IMR-90 (cell line): Measurements from ENCODE around the gene FLVCR2. TPM values are rescaled to one million over a fixed set of nuclear protein-coding genes. Genes with fewer than 3 reads are reported as not detected.

Source experiments
- ATAC-seq: fragments of 200-7000 bp; cut with Tn5 transposase; 2 replicates; pipeline ENCODE4 v1.9.1; 2020; ENCODE audit warnings: low read depth, mild to moderate bottlenecking, moderate library complexity
- BruUV-seq: library from RNA; stranded (reverse); fragments of 400-500 nt; replicated peaks from 2 replicates; lab custom pipeline; 2021; lab: Mats Ljungman, UMichigan
- CTCF ChIA-PET: fragments of 300-600 bp; formaldehyde crosslinking; extraction: SDS; loops from one replicate; lab custom pipeline; 2021; ENCODE audit warnings: antibody characterized with exemption; lab: Yijun Ruan, JAX
- POLR2A ChIA-PET: fragments of 300-600 bp; sonication (Branson Sonifier 250); formaldehyde crosslinking; loops from one replicate; lab custom pipeline; 2022; ENCODE audit warnings: antibody characterized with exemption; ENCODE audit not compliant: unreplicated experiment; lab: Charles Lee
- DNase-seq: peaks from one replicate; pipeline ENCODE4 v3.0.0; 2013
- H2AFZ ChIP-seq: replicated peaks from 2 replicates; pipeline ENCODE3; 2013; ENCODE audit warnings: low read length, mild to moderate bottlenecking; ENCODE audit not compliant: poor library complexity
- H2AK5ac ChIP-seq: 2 replicates; pipeline ENCODE4 v1.6.1; 2013; ENCODE audit warnings: low read depth, low read length, inconsistent platforms
- H2AK9ac ChIP-seq: replicated peaks from 2 replicates; pipeline ENCODE3; 2013; ENCODE audit warnings: mild to moderate bottlenecking, low read depth, low read length, moderate library complexity; ENCODE audit not compliant: poor library complexity
- H2BK120ac ChIP-seq: 2 replicates; pipeline ENCODE4 v1.6.1; 2013; ENCODE audit warnings: low read depth, low read length, inconsistent platforms
- H2BK15ac ChIP-seq: 3 replicates; pipeline ENCODE4 v1.6.1; 2013; ENCODE audit warnings: low read depth, low read length, inconsistent platforms
- H2BK20ac ChIP-seq: 2 replicates; pipeline ENCODE4 v1.6.1; 2013; ENCODE audit warnings: low read depth, mild to moderate bottlenecking, inconsistent platforms, low read length, moderate library complexity
- H2BK5ac ChIP-seq: 2 replicates; pipeline ENCODE4 v1.6.1; 2013; ENCODE audit warnings: mild to moderate bottlenecking, low read depth, low read length, inconsistent platforms; ENCODE audit not compliant: poor library complexity, severe bottlenecking
- H3K14ac ChIP-seq: replicated peaks from 2 replicates; pipeline ENCODE4 v1.6.1; 2013; ENCODE audit warnings: low read depth, low read length, inconsistent platforms
- H3K18ac ChIP-seq: 2 replicates; pipeline ENCODE4 v1.6.1; 2013; ENCODE audit warnings: low read depth, low read length, control low read depth
- H3K23ac ChIP-seq: 2 replicates; pipeline ENCODE4 v1.6.1; 2013; ENCODE audit warnings: low read depth, low read length, inconsistent platforms
- H3K27ac ChIP-seq: 2 replicates; pipeline ENCODE4 v1.5.1; 2013; ENCODE audit warnings: mild to moderate bottlenecking, control low read depth, low read length; ENCODE audit not compliant: insufficient read depth
- H3K27me3 ChIP-seq: 2 replicates; pipeline ENCODE4 v1.6.1; 2013; ENCODE audit warnings: low read length; ENCODE audit not compliant: control insufficient read depth, insufficient read depth
- H3K36me3 ChIP-seq: 2 replicates; pipeline ENCODE4 v1.6.1; 2013; ENCODE audit warnings: low read length, mixed read lengths; ENCODE audit not compliant: control insufficient read depth, insufficient read depth
- H3K4ac ChIP-seq: 2 replicates; pipeline ENCODE4 v1.6.1; 2013; ENCODE audit warnings: low read depth, low read length, inconsistent platforms
- H3K4me1 ChIP-seq: 2 replicates; pipeline ENCODE4 v1.6.1; 2013; ENCODE audit warnings: low read length, mixed read lengths; ENCODE audit not compliant: control insufficient read depth, insufficient read depth
- H3K4me2 ChIP-seq: 2 replicates; pipeline ENCODE4 v1.6.1; 2013; ENCODE audit warnings: low read depth, mild to moderate bottlenecking, control low read depth, low read length, moderate library complexity
- H3K4me3 ChIP-seq: 2 replicates; pipeline ENCODE4 v1.5.1; 2013; ENCODE audit warnings: low read depth, mild to moderate bottlenecking, control low read depth, low read length, moderate library complexity; ENCODE audit not compliant: insufficient read depth
- H3K56ac ChIP-seq: 2 replicates; pipeline ENCODE4 v1.6.1; 2013; ENCODE audit warnings: low read length, inconsistent platforms; ENCODE audit not compliant: insufficient read depth; ENCODE audit errors: extremely low read depth
- H3K79me1 ChIP-seq, 2 experiments: 2 replicates each; pipeline ENCODE4 v1.6.1; 2013; ENCODE audit warnings: low read length in 2 of 2, inconsistent platforms in 1 of 2, low read depth in 1 of 2
- H3K9ac ChIP-seq: 2 replicates; pipeline ENCODE4 v1.6.1; 2013; ENCODE audit warnings: low read depth, low read length, control low read depth
- H3K9me1 ChIP-seq: 2 replicates; pipeline ENCODE4 v1.6.1; 2013; ENCODE audit warnings: low read length, inconsistent platforms; ENCODE audit not compliant: insufficient read depth
- H3K9me3 ChIP-seq: 2 replicates; pipeline ENCODE4 v1.6.1; 2013; ENCODE audit warnings: low read length; ENCODE audit not compliant: control insufficient read depth, insufficient read depth
- H4K20me1 ChIP-seq: 2 replicates; pipeline ENCODE4 v1.6.1; 2013; ENCODE audit warnings: low read length, inconsistent platforms; ENCODE audit not compliant: insufficient read depth
- H4K5ac ChIP-seq: 2 replicates; pipeline ENCODE4 v1.6.1; 2013; ENCODE audit warnings: mild to moderate bottlenecking, low read depth, low read length, control low read depth
- H4K8ac ChIP-seq, 2 experiments: 2 replicates each; pipeline ENCODE4 v1.6.1; 2013; ENCODE audit warnings: low read depth in 2 of 2, low read length in 2 of 2, control low read depth in 1 of 2, inconsistent platforms in 1 of 2
- H4K91ac ChIP-seq: 2 replicates; pipeline ENCODE4 v1.6.1; 2013; ENCODE audit warnings: low read depth, low read length, inconsistent platforms; ENCODE audit not compliant: insufficient read depth
- BHLHE40 ChIP-seq: fragments of 150-350 bp; IDR thresholded peaks from 2 replicates; pipeline ENCODE4 v1.6.1; 2016; ENCODE audit warnings: mild to moderate bottlenecking, low read depth, low read length
- RCOR1 ChIP-seq: IDR thresholded peaks from 2 replicates; pipeline ENCODE4 v1.6.1; 2012; ENCODE audit warnings: mild to moderate bottlenecking, low read length, improper control_type of control experiment; ENCODE audit not compliant: insufficient replicate concordance
- SMC3 ChIP-seq: fragments of 150-350 bp; IDR thresholded peaks from 2 replicates; pipeline ENCODE4 v1.6.1; 2016; ENCODE audit warnings: low read depth, mild to moderate bottlenecking, antibody characterized with exemption, low read length, moderate library complexity
- WGBS, 2 experiments: methylation state at CpG; one replicate each; pipeline versions ENCODE4 v1.1.5 to v1.1.7; 2013; ENCODE audit warnings: missing lambda C conversion rate in 2 of 2; ENCODE audit not compliant: insufficient read length in 1 of 2; ENCODE audit errors: extremely low coverage in 2 of 2; 5-methylcytosine and 5-hydroxymethylcytosine counted together
- dilution Hi-C: fragments of 300-500 bp; cut with HindIII; formaldehyde crosslinking; loops from one replicate; pipeline ENCODE4 v1.14.3; 2018; ENCODE audit warnings: low sequenced_read_pairs; ENCODE audit not compliant: unreplicated experiment
- in situ Hi-C: fragments of 300-500 bp; cut with MboI; formaldehyde crosslinking; loops from 3 replicates; pipeline ENCODE4 v1.14.3; 2019; ENCODE audit warnings: low sequenced_read_pairs, inconsistent platforms, mixed read lengths
- intact Hi-C: fragments of 100-400 bp; cut with micrococcal nuclease; formaldehyde crosslinking; loops from 2 replicates; pipeline ENCODE4 v1.10.0; 2022
- polyA plus RNA-seq, 3 experiments: library from polyadenylated mRNA; depleted of rRNA; stranded (reverse); fragments of >200 nt; gene quantifications; 2 replicates each; pipeline ENCODE4 v1.2.3, GENCODE V29; 2012; ENCODE audit warnings: low replicate concordance in 1 of 3
- total RNA-seq: library from RNA; depleted of rRNA; stranded (reverse); fragments of >200 nt; gene quantifications from 2 replicates; pipeline ENCODE4 v1.2.3, GENCODE V29; 2012

The FLVCR2 gene
- total and polyA plus RNA-seq, 2 of the 4 experiments (the other 2 are of a cell fraction): 0.94 to 1.4 TPM

- H3K9me1 ChIP-seq: no peaks in the 10 kb centered on the region
- no peak overlapping the region for H4K8ac ChIP-seq
- DNase-seq (no peak), ATAC-seq (no peak)
- H3K36me3 ChIP-seq: no peaks in the 10 kb centered on the region
- no peak overlapping the region for H3K4me3 ChIP-seq
- no peak overlapping the region for H4K91ac ChIP-seq
- H3K79me1 ChIP-seq: no peaks in the 10 kb centered on the region
- no peak overlapping the region for H3K4me2 ChIP-seq
- no peaks in the 10 kb centered on the region for H4K20me1 ChIP-seq
- ChIA-PET POLR2A (no interaction called here), CTCF (no interaction called here)
- H3K4me1 ChIP-seq: no peaks in the 10 kb centered on the region
- H3K9me3 ChIP-seq: no peaks in the 10 kb centered on the region
- H2AFZ ChIP-seq: no peak overlapping the region
- dilution Hi-C loops: no loop called here
- H2BK15ac ChIP-seq: no peak overlapping the region
- TF ChIP-seq SMC3 (no peak), BHLHE40 (no peak), RCOR1 (no peak)
- no peak overlapping the region for H4K5ac ChIP-seq
- H2AK5ac ChIP-seq: no peak overlapping the region
- H3K27ac ChIP-seq: no peak overlapping the region
- in situ Hi-C loops: no loop called here
- no peak overlapping the region for H2BK20ac ChIP-seq
- no CpG with 5 or more reads among the region's 3 CpGs for WGBS, 2 experiments
- H3K23ac ChIP-seq: no peak overlapping the region
- no peak overlapping the region for H2BK5ac ChIP-seq
- intact Hi-C loops: no loop called here
- H3K4ac ChIP-seq: no peak overlapping the region
- no TSS peak for BruUV-seq
- no peak overlapping the region for H3K14ac ChIP-seq
- peaks cover 10% of the 10 kb centered on the region; the same call in 1 of the 2 replicates for H3K27me3 ChIP-seq
- no peak overlapping the region for H2AK9ac ChIP-seq
- H3K18ac ChIP-seq: no peak overlapping the region
- no peak overlapping the region for H3K56ac ChIP-seq
- H3K9ac ChIP-seq: no peak overlapping the region
- H2BK120ac ChIP-seq: no peak overlapping the region
These were observed 46.6 kb downstream of the FLVCR2 start for GRCh38 chr14:75625034-75625433.
